Stimulated activated naive CD8-positive, alpha-beta T cell treated with anti-CD3 and anti-CD28 coated beads, Interleukin-15, Interleukin-2, amounts not matched to agents 100 U/mL and 50 U/mL, for 24 hours (primary cell): ENCODE data around the gene GPR37L1.
"Not testable (repeated sequence)": the region's sequence is repeated elsewhere in the genome, so short reads cannot be mapped to it uniquely, and the experiment has no call there.

Experiments used
- ATAC-seq: fragments of 150-1000 bp; cut with Tn5 transposase; one replicate; pipeline ENCODE4 v1.10.0; 2021
- DNase-seq: peaks from one replicate; pipeline ENCODE4 v3.0.0; 2021

GPR37L1 gene

DNA sequence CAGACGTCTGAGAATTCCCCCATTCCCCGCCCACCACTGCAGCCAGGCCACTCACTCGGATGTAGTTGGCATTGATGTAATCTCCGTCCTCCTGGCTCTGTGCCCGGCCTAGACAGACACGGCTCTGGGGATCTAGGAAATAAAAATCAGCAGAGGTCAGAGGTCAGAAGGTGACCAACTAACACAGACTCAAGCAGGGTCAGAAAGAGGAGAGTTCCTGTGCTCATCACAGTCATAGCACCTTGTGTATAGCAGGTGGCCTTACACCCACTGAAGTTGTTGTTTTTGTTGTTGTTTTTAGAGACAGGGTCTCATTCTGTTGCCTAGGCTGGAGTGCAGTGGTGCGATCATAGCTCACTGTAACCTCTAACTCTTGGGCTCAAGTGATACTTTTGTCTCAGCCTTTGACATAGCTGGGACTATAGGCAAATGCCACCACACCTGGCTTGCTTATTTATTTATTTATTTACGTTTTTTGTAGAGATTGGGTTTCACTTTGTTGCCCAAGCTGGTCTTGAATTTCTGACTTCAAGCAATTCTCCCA is 32.8 kb downstream of the GPR37L1 start:
- ATAC-seq (no peak), DNase-seq (no peak)

- DNase-seq (no peak), ATAC-seq (no peak)
Measured at GRCh38 chr1:202156590-202156989, 33.9 kb downstream of the GPR37L1 start.

- no peak for DNase-seq
- no peak for ATAC-seq
Measured at GRCh38 chr1:202157945-202158344, 35.2 kb downstream of the GPR37L1 start.

DNA sequence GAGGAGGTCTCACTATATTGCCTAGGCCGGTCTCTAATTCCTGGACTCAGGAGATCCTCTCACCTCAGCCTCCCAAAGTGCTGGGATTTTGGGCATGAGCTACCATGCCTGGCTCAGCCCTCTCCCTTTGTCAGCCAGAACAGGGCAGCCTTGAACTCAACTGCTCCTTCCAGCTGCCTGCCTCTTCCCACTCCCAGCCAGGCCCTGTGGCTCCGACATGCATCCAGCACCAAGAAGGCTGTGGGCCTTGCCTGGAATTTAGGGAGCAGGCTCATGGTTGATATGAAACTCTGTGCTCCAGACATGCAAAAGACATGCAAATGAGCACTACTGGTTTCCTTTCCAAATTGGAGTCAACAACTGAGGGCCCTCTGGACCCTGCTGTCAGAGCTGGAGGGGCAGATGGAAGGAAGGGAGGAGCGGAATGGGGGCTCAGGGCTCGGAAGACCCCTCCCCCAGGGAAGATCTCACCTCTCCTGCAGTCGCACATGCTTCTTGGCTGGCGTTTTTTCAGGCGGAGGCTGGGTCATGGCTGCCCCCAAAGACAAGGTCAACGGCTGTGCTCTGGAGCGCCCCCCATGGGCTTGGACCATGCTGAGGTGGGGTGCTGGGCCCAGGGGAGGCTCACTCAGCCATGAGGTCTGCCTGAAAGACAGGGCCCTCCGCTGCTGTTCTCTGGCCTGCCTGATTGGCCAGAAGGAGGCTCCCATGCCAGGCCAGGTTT is 36.3 kb downstream of the GPR37L1 start:
- ATAC-seq, result no peak
- DNase-seq, result peak; percentile 76

- ATAC-seq, result peak; percentile 61
- peak; percentile 88 for DNase-seq
Measured at GRCh38 chr1:202159534-202160371, 37.0 kb downstream of the GPR37L1 start.

GRCh38 chr1:202160377-202160940 is 37.7 kb downstream of the GPR37L1 start, which contains the start of gene PTPN7:
Gene PTPN7 (minus strand): TSS chr1:202160602. CDS start chr1:202159402, 1,200 bp downstream.
- DNase-seq (peak; percentile 96), ATAC-seq (peak; percentile 45)

GRCh38 chr1:202161151-202162046 is 38.7 kb downstream of the GPR37L1 start:
- ATAC-seq (no peak), DNase-seq (peak; percentile 36)

- DNase-seq (peak; percentile 85), ATAC-seq (peak; percentile 35)
Measured at GRCh38 chr1:202162047-202162417, 39.3 kb downstream of the GPR37L1 start.

DNA sequence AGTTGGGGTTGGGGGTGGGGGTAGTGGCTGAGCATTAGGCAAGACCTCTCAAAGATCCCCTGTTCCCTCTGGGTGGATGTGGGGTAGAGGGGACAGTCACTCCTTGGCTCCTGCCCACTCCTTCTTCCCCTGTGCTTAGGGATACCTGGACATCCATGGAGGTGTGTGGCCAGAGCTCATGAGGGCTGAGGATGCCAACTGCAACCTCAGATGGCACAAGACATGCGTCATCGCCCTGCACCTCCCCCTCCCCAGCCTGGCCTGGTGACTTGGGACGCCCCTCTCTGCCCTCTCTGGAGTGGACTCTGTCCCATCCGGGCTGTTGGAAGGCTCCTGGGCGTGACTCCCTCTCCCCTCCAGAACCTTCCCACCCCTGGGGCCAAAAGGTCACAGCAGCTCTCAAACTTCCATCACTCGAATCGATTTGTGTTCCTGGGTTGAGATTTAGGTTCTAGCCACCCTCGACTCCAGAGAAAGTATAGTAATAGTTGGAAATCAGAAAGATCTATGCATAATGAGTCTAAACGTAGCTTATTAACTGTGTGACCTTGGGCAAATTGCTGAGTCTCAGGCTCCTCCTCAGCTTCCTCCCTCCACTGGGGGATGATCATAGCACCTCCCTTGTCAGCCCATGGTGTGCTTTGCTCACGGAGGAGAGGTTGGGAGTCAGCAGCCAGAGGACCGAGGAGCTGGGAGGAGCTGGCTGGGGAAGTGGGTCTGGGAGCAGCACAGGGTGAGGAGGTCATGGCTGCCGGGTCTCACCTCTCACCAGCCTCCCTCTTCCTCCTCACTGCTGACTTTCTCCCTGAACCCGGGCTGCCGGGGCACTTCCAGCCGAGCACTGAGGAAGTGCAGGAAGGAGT is 39.9 kb downstream of the GPR37L1 start:
- ATAC-seq, result no peak

GRCh38 chr1:202163281-202164270 is 40.9 kb downstream of the GPR37L1 start:
- DNase-seq, result peak; percentile 37

More for the DNA sequence above, 39.9 kb downstream of the GPR37L1 start:
- peak; percentile 52 for DNase-seq

GRCh38 chr1:202164271-202165037 is 41.7 kb downstream of the GPR37L1 start:
- ATAC-seq, result peak; percentile 21
- peak; percentile 79 for DNase-seq

More at GRCh38 chr1:202163281-202164270, 40.9 kb downstream of the GPR37L1 start:
- ATAC-seq, result no peak

GRCh38 chr1:202165267-202165941 is 42.7 kb downstream of the GPR37L1 start:
- peak; percentile 37 for ATAC-seq
- DNase-seq, result peak; percentile 81

DNA sequence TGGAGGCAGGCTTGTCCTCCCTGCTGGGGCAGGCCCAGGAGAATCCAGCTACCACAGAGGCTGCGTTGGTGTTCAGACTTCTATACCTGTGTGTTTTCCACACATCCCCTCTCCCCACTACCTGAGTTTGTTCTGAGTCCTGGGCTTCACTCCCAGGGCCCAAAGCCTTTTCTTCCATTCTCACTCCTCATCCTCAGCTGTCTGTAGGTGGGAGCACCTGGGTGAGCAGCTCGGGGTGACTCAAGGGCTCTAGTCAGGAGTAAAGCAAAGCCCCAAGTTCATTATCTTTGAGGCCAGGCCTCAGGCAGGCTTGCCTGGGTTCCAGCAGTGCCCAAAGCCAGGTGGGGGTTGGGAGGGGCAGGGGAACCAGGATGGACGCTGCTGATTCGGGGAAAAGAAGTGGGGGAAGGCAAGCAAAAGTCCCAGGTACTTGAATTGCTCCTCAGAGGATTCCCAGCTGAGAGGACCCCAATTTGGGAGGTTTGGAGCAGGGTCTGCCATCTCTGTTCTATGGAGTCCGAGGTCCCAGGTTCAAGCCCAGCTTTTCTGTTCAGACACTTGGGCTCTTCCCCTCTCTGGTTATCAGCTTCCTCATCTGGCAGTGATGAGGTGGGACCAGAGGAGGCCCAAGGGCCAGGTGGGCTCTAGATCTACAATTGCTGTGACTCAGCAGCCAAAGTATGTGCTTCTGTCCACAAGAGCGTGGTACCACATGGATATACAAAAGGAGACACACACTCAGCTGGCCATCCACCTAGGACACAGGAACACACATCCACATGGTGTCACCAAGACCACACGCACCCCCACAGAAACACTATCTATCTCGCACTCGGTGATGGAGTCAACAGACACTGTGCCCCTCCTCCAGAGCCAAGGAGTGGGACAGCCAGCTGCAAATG is 43.5 kb downstream of the GPR37L1 start:
- ATAC-seq (peak; percentile 7), DNase-seq (peak; percentile 34)

- not testable (repeated sequence) for DNase-seq, ATAC-seq
Measured at GRCh38 chr1:202167054-202167453, 44.3 kb downstream of the GPR37L1 start.

DNA sequence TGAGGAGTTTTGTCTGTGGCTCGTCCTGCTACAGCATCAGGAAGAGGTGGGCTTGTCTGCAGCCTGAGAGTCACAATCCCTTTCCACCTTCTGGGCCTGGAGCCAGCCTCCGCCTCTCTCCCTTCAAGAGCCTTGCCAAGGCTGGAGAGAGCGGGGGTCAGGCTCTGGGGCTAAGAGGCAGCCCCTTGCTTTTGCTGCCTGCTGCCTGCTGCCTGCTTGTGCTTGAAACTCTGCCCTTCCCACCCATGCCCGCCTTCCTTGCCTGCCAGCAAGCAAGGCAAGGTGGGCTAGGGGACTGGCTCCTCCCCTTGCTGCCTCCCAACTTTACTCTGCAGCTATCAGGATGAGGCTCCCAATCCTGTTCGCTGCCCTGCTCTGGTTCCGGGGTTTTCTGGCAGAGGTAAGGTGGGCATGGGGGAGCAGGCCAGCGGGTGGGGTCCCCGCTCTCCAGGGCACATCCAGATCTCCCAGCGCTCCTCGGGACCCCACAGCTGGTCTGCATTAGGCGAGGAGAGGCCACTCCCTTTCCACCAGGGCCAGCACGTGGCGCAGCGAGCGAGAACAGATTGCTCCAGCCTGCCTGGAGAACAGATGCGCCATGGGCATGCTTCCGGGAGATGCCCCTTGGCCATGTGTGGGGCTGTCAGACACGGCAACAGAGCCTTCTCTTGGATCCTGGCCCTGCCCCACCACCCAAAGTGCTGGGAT is 45.1 kb downstream of the GPR37L1 start:
- ATAC-seq, result no peak
- DNase-seq, result no peak

DNA sequence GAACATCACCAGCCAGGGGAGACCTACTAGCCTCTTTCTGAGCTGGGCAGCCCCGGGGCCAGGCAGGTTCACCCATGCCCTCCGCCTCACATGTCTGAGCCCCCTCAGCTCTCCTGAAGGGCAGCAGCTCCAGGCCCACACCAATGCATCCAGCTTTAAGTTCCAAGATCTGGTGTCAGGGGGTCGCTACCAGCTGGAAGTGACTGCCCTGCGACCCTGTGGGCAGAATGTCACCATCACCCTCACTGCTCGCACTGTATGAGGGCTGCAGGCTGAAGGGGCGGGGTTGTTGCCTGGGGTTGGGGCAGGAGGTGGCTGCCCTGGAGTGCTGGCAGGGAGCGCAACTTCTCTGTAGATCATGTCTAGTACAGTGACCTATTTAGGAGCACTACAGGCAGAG is 46.1 kb downstream of the GPR37L1 start:
- ATAC-seq (no peak), DNase-seq (no peak)
